DMS 273 treated with DMSO at 0.1 percent for 48 hours (cell line): Measurements from ENCODE around the gene MAGEB4.
"Not testable (repeated sequence)": the region's sequence is repeated elsewhere in the genome, so short reads cannot be mapped to it uniquely, and the experiment has no call there.

Experiments used
- DNase-seq: peaks from one replicate; lab custom pipeline; 2025; lab: John Stamatoyannopoulos, UW

MAGEB4 gene, protein sequence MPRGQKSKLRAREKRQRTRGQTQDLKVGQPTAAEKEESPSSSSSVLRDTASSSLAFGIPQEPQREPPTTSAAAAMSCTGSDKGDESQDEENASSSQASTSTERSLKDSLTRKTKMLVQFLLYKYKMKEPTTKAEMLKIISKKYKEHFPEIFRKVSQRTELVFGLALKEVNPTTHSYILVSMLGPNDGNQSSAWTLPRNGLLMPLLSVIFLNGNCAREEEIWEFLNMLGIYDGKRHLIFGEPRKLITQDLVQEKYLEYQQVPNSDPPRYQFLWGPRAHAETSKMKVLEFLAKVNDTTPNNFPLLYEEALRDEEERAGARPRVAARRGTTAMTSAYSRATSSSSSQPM

DNA sequence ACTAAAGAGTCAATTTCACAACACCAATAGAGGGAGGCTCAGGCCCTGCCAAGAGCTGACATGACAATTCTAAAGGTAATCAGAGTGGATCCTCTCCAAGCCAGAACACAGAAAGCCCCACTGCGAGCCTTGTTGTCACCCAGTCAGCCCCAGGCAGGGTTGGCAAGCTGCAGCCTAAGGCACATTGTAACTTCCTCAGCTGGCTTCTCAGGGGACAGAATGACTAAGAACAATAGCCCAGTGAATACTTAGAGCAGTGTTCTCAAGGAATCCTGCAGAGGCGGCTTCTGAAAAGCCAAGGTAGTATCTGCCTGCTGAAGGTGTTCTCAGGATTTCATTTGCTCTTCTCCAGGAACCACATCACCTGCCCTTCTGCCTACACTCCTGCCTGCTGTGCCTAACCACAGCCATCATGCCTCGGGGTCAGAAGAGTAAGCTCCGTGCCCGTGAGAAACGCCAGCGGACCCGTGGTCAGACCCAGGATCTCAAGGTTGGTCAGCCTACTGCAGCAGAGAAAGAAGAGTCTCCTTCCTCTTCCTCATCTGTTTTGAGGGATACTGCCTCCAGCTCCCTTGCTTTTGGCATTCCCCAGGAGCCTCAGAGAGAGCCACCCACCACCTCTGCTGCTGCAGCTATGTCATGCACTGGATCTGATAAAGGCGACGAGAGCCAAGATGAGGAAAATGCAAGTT, at the start of gene MAGEB4:
Gene MAGEB4, plus strand, starts transcription at position 277 of the 692 bp plus-strand sequence. Its CDS starts 136 bp downstream, at position 413.
- no peak for DNase-seq

- DNase-seq: not testable (repeated sequence)
These were observed 47.9 kb upstream of the MAGEB4 start for GRCh38 chrX:30193910-30194309.

DNA sequence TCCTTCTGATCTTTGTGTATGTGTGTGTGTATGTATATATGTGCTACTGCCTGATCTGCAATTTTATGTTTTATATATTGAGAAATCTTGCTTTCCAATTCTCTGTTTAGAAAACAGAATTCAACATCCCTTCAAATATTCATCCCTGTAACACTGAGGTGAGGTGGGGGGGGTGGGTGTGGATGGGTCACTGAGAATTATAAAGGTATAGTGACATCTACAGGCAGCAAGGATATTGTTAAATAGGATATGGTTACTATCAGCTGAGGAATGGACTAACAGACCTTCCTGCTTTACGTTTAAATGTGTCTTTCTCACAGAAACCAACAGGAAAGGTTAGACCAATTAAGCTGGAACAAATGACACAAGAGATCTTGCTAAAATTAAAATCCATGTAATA, 45.5 kb upstream of the MAGEB4 start:
- no peak for DNase-seq

DNA sequence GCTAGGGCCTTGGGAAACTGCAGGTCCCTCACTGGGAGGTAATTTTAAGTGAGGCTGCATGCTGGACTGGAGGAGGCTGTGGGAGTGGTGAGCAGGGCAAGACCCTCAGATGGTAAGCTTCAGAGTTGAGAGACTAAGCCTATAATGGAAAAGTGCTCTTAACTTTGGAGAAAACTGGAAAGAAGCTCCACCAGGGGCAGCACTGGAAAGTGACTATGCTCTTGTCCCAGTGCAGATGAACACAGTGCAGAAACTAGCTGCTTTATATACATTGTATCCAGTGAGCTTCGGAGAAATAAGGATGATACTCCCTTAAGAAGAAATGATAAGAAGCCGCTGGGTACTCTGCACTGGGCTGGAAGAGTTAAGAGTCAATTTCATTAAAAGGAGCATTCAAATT, 29.6 kb upstream of the MAGEB4 start:
- no peak for DNase-seq

DNA sequence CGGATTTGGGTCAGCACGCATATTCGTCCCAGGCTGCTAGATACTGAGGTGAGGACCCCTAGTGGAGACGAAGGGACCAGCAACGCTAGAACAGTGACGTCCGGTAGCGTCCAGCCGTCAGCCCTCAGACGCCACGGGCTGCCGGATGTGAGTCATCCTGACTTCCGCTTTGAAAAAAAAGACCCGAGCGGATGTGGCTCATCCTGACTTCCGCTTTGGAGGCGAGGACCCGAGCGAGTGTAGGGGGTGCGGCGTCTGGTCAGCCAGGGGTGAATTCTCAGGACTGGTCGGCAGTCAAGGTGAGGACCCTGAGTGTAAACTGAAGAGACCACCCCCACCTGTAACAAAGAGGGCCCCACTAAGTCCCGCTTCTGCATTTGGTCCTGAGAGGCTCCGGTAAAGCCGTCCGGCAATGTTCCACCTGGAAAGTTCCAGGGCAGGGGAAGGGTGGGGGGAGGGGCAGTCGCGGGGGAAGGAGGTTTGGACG, 26.4 kb upstream of the MAGEB4 start, which contains the start of gene MAGEB2:
Gene MAGEB2, plus strand, starts transcription at position 207 of the 487 bp plus-strand sequence. CDS start 3,018 bp downstream, outside the sequence.
- DNase-seq: no peak

GRCh38 chrX:30217465-30217864, 24.3 kb upstream of the MAGEB4 start:
- no peak for DNase-seq

DNA sequence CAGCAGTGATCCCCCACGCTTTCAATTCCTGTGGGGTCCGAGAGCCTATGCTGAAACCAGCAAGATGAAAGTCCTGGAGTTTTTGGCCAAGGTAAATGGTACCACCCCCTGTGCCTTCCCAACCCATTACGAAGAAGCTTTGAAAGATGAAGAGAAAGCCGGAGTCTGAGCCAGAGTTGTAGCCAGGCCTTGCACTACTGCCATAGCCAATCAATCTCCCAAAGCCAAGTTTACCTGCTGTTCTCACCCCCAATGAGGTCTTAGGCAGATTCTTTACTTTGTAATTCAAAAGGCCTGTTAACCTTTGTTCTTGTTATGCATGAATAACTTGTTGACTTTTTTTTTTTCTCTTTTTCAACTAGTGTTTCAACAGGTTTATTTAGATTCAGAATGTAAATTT, 22.4 kb upstream of the MAGEB4 start:
- no peak for DNase-seq

- DNase-seq: no peak
These were observed 21.1 kb upstream of the MAGEB4 start for GRCh38 chrX:30220661-30221060.

DNA sequence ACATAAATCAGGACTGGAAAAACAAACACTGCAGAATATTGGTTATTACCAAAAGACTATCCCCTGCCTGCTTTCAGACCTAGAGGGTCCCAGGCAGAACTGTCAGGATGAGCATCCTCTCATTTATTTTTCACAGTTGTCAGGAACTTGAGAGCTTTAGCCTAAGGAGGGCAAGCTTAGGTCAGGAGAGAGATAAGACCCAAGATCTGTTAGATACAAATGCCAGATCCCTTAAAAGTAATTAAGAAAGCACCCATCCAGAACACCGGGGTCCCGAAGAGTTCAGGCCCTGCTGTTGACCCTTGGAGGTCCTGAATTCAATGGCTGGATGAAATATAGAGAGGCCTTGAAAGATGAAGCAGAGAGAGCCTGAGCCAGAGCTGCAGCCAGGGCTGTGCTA, 17.3 kb upstream of the MAGEB4 start:
- no peak for DNase-seq

DNA sequence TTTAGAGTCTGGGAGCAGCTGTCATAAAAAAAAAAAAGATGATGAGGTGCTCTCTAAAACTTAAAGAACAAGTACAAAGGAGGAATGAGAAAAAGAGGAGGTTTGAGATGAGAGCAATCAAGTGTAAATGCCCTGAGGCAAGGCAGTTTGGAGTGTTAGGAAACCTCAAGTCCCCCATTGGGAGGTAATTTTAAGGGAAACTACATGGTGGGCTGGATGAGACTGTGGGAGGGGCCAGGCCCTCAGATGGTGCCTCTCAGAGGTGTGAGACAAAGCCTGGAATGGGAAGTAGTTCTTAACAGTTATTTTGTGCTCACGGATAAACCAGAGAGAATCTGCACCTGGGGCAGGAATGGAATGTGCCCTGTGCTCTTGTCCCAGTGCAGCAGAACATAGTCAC, 13.3 kb upstream of the MAGEB4 start:
- DNase-seq: no peak

- DNase-seq: no peak
These were observed 11.4 kb upstream of the MAGEB4 start, which contains the start of gene MAGEB3 for GRCh38 chrX:30230395-30230794. TSS of gene MAGEB3 (plus strand) at chrX:30230657. CDS start at chrX:30235925, 5,268 bp downstream.

GRCh38 chrX:30246769-30247489, 5.1 kb downstream of the MAGEB4 start, which contains the start of gene MAGEB1:
TSS of gene MAGEB1 (plus strand) at chrX:30247146. CDS start at chrX:30250494, 3,348 bp downstream.
- DNase-seq: no peak

GRCh38 chrX:30248854-30249253, 7.1 kb downstream of the MAGEB4 start:
- DNase-seq: no peak

DNA sequence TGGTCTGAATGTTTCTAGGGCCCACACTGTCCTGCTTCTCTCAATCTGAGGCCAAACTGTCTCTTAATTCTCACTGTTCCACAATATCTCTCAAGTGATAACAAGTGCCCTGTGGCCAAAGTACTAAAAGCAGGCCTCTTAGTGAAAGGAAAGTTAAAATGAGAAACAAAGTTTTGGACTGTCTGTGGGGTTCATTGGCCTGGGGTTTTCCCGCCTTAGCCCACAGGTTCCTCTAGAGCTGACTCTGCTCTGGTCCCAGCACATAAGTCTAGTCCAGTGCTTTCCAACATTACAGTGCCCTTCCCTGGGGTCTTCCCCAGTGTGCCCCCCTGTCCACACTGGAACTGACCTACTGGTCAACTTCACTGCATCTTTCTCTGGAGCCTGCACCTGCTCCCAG, 11.5 kb downstream of the MAGEB4 start:
- no peak for DNase-seq

DNA sequence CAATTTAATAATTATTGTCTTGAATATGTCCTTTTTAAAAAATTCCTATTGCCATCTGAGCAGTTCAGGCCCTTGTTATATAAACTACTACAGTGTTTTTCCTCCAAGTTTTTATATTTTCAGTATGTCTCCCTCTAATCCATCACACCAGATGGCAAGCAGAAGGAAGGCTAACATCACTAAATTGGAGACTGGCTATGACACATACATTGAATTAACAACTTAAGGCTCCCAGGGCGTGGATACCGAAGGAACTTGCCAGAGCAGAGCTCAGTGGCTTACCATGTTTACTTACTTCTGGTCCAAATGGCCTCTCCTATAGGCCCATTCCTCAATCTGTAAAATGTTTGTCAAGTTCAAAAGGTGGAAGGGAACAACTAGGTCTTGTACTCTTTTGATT, 18.1 kb downstream of the MAGEB4 start:
- no peak for DNase-seq

GRCh38 chrX:30261012-30261411, 19.2 kb downstream of the MAGEB4 start:
- no peak for DNase-seq

DNA sequence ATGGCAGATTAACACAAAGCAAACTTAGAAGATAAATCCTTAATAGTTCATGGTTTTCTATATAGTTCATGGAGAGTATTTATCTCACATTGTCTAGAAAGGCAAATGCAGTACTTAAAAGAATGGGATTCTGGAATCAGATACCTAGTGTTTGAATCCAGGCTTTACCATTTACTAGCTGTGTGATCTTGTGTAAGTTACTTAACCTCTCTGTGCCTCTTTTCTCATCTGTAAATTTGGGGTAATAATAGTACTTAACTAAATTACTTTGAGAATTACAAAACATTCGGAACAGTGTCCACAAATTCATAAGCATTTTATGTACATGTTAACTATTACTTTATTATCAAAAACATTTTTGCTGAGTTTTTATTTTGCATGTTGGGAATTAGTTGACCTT, 21.0 kb downstream of the MAGEB4 start:
- no peak for DNase-seq

DNA sequence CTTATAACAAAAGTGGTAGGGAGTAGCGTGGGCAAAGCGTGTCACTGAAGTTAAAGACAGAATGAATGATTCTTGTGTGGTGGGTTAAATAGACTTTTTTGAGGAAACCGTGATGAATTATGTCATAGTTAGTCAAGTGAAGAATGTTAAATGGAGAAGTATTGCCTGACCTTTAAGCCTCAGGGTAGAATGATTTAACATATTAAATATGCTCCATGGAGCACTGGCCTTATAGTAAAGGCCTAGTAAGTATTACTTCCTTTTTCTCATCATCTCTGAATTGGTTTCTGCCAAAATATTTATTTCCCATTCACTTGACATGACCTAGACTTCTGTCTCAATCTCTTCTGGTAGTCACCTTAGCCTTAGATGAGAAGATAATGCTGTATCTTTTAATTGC, 28.8 kb downstream of the MAGEB4 start:
- DNase-seq: no peak

- DNase-seq: no peak
These were observed 33.7 kb downstream of the MAGEB4 start for GRCh38 chrX:30275498-30275897.

DNA sequence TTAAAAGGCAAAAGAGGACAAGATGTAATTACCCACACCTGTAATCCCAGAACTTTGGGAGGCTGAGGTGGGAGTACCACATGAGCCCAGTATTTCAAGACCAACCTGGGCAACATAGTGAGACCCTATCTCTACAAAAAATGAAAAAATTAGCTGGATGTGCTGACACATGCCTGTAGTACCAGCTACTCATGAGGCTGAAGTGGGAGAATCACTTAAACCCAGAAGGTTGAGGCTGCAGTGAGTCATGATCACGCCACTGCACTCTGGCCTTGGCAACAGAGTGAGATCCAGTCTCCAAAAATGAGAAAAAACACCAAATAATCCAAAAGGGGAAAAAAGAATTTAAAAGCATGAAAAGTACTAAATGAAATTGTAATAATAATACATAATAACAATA, 36.6 kb downstream of the MAGEB4 start:
- DNase-seq: no peak

DNA sequence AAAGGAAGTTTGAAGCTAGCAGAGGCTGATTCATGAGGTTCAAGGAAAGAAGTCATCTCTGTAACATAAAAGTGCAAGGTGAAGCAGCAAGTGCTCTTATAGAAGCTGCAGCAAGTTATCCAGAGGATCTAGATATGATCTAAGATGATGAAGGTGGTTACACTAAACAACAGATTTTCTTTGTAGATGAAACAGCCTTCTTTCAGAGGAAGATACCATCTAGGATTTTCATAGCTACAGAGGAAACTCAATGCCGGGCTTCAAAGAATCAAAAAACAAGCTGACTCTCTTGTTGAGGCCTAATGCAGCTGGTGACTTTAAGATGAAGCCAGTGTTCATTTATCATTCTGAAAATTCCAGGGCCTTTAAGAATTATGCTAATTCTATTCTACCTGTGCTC, 38.6 kb downstream of the MAGEB4 start:
- DNase-seq: no peak

DNA sequence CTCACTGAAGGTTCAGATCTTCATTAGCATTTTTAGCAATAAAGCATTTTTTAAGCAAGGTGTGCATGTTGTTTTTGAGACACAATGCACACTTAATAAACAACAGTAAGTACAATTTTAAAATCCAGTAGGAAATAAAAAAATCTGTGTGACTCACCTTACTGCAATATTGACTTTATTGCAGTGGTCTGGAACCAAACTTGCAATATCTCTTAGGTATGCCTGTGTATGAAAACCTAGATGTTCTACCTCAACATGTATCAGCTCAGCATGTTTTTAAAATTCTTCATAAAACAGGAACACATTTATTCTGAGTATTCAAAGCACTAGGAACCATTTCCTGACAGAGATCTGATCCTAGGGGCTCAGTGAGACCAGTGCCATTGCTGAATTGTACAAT, 40.7 kb downstream of the MAGEB4 start:
- no peak for DNase-seq
